ENCODE data around the gene PRKACB. TPM values are rescaled to one million over a fixed set of nuclear protein-coding genes. Genes with fewer than 3 reads are reported as not detected.

The PRKACB gene
- total RNA-seq, 1 donor from 2014 or later: 35.4 TPM

DNA sequence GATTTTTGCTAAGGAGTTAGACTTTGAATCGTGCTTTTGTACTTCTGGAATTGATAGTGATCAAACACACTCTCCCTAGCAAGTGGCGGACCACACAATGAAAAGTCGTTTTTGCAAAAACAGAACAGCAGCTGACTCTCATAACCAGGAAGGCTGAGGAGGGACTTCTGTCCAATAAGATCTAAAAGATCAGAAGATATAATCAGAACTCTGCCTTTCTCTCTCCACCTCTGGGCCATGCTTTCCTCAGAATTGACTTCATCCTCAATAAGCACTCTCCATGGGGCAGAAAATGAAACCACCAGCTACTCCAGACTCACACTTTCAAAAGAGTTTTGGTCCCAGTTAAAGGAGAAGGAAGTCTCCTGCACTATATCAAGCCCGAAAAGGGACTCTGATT, 102.1 kb downstream of the PRKACB start:
- DNase-seq (ENCODE audit: extremely low spot score, unreplicated experiment): no peak
- Mint-ChIP-seq H3K4me1 (ENCODE audit: unreplicated experiment) (peaks cover 5% of the 10 kb centered on the region), H3K4me3 (ENCODE audit: unreplicated experiment) (no peak overlapping the region), H3K27ac (ENCODE audit: unreplicated experiment) (no peak overlapping the region), H3K27me3 (ENCODE audit: unreplicated experiment) (no peaks in the 10 kb centered on the region), H3K36me3 (ENCODE audit: unreplicated experiment) (no peaks in the 10 kb centered on the region), H3K9me3 (ENCODE audit: unreplicated experiment) (no peaks in the 10 kb centered on the region)
- TF ChIP-seq, protein P1, sequence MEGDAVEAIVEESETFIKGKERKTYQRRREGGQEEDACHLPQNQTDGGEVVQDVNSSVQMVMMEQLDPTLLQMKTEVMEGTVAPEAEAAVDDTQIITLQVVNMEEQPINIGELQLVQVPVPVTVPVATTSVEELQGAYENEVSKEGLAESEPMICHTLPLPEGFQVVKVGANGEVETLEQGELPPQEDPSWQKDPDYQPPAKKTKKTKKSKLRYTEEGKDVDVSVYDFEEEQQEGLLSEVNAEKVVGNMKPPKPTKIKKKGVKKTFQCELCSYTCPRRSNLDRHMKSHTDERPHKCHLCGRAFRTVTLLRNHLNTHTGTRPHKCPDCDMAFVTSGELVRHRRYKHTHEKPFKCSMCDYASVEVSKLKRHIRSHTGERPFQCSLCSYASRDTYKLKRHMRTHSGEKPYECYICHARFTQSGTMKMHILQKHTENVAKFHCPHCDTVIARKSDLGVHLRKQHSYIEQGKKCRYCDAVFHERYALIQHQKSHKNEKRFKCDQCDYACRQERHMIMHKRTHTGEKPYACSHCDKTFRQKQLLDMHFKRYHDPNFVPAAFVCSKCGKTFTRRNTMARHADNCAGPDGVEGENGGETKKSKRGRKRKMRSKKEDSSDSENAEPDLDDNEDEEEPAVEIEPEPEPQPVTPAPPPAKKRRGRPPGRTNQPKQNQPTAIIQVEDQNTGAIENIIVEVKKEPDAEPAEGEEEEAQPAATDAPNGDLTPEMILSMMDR (IDR thresholded peaks at IDR 0.05): no peak

DNA sequence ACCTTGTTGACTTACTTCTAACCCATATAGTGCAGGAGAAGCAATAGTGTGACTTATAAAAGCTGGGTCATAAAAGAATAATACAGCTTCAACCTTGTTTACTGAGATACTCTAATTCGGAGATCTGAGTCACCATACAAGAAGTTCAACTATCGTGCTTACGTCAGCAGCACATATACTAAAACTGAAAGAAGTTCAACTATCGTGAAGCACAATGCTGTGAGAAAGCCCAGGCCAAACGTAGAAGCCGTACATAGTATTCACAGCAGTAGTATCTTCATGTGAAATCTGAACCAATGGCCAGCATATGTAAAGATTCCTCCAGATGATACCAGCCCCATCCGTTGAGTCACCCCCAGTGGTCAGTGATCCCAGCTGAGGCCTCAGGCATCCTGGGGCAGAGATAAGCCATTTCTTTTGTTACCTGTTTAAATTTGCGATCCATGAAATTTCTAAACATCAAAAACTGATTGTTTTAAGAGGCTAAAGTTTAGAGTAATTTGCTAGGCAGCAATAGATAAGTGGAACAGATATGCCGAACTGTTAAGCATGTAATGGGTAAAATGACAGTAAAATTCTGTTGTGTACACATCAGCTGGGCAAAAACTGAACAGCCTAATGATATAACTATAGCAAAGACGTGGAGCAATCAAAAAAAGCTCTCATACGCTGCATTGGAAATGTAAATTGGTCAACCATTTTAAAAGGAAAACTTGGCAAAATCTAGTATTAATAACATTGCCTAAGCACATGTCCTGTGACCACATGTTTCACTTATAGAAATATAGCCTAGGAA, 103.6 kb downstream of the PRKACB start:
- TF ChIP-seq, protein P1 (IDR thresholded peaks at IDR 0.05): no peak
- H3K36me3 Mint-ChIP-seq (ENCODE audit: unreplicated experiment): no peaks in the 10 kb centered on the region
- H3K27me3 Mint-ChIP-seq (ENCODE audit: unreplicated experiment): no peaks in the 10 kb centered on the region
- peaks cover 5% of the 10 kb centered on the region for H3K4me1 Mint-ChIP-seq (ENCODE audit: unreplicated experiment)
- no peak overlapping the region for H3K4me3 Mint-ChIP-seq (ENCODE audit: unreplicated experiment)
- no peaks in the 10 kb centered on the region for H3K9me3 Mint-ChIP-seq (ENCODE audit: unreplicated experiment)
- no peak for DNase-seq (ENCODE audit: extremely low spot score, unreplicated experiment)
- peak overlapping the region; percentile 27 for H3K27ac Mint-ChIP-seq (ENCODE audit: unreplicated experiment)

DNA sequence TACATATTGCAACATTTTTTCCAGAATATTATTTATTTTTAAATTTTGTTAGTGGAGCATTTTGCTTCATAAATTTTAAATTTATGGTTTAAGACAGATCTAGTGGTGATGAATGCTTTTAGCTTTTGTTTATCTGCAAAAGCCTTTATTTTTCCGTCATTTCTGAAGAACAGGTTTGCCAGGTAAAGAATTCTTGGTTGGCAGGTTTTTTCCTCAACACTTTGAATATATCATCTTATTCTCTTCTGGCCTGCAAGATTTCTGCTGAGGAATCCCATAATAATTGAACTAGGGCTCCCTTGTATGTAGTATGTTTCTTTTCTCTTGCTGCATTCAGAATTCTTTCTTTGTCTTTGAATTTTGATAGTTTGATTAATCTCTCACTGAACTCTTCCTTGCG, 106.6 kb downstream of the PRKACB start:
- no peaks in the 10 kb centered on the region for H3K27me3 Mint-ChIP-seq (ENCODE audit: unreplicated experiment)
- no peak for DNase-seq (ENCODE audit: extremely low spot score, unreplicated experiment)
- H3K9me3 Mint-ChIP-seq (ENCODE audit: unreplicated experiment): no peaks in the 10 kb centered on the region
- H3K36me3 Mint-ChIP-seq (ENCODE audit: unreplicated experiment): no peaks in the 10 kb centered on the region
- no peak overlapping the region for H3K27ac Mint-ChIP-seq (ENCODE audit: unreplicated experiment)
- TF ChIP-seq, protein P1 (IDR thresholded peaks at IDR 0.05): no peak
- H3K4me3 Mint-ChIP-seq (ENCODE audit: unreplicated experiment): no peak overlapping the region
- H3K4me1 Mint-ChIP-seq (ENCODE audit: unreplicated experiment): peaks cover 15% of the 10 kb centered on the region

DNA sequence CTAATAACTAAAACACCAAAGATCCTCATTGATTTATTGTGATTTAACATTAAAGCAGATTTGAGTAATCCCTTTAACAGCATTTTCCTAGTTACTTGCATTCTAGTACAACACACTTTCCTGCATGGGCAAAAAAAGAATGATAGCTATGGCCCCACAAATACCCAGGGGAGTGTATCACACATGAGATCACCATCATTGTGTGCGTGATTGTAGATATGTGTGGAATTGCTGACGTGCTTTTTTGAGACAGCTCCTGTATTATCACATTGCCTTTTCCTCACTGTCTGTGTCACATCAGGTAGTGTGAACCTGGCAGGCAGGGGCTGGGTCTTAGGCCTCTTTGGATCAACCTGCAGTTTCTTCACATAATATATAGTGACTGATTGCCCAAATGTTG, 109.0 kb downstream of the PRKACB start:
- TF ChIP-seq, protein P1 (IDR thresholded peaks at IDR 0.05): no peak
- Mint-ChIP-seq H3K4me3 (ENCODE audit: unreplicated experiment) (no peak overlapping the region), H3K36me3 (ENCODE audit: unreplicated experiment) (no peaks in the 10 kb centered on the region), H3K27me3 (ENCODE audit: unreplicated experiment) (no peaks in the 10 kb centered on the region), H3K27ac (ENCODE audit: unreplicated experiment) (no peak overlapping the region), H3K4me1 (ENCODE audit: unreplicated experiment) (peaks cover 10% of the 10 kb centered on the region), H3K9me3 (ENCODE audit: unreplicated experiment) (no peaks in the 10 kb centered on the region)
- DNase-seq (ENCODE audit: extremely low spot score, unreplicated experiment): no peak

DNA sequence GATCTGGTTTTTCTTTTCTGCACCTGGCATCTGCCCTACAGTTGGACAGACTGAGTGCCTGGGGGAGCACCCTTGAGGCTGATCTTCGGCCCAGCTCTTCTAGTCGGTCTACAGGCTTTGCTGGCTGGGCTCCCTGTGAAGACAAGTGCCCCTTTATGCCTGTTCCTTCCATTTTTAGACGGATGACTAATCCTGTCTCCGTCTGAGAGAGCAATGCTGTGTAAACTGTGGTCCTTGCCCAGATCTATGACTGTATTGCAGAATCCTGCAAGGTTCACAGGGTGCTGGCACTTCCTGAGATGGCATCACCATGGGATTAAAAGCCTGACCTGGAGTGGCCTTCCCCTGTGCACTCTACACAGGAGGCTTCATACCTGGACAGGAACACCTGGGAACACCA, 109.8 kb downstream of the PRKACB start:
- no peak overlapping the region for H3K4me3 Mint-ChIP-seq (ENCODE audit: unreplicated experiment)
- no peak for DNase-seq (ENCODE audit: extremely low spot score, unreplicated experiment)
- TF ChIP-seq, protein P1 (IDR thresholded peaks at IDR 0.05): no peak
- H3K4me1 Mint-ChIP-seq (ENCODE audit: unreplicated experiment): peaks cover 10% of the 10 kb centered on the region
- H3K9me3 Mint-ChIP-seq (ENCODE audit: unreplicated experiment): no peaks in the 10 kb centered on the region
- peak overlapping the region; percentile 24 for H3K27ac Mint-ChIP-seq (ENCODE audit: unreplicated experiment)
- H3K36me3 Mint-ChIP-seq (ENCODE audit: unreplicated experiment): no peaks in the 10 kb centered on the region
- no peaks in the 10 kb centered on the region for H3K27me3 Mint-ChIP-seq (ENCODE audit: unreplicated experiment)
